Body of pancreas (tissue), 4 donors: Measurements from ENCODE around the gene FAS.

ENCODE experiments used
- POLR2A ChIP-seq, 3 donors: fragments of 450-650 bp; IDR thresholded peaks; one replicate each; pipeline ENCODE4 v1.6.1; 2016; ENCODE audit warnings: antibody characterized with exemption in 3 of 3, mild to moderate bottlenecking in 2 of 3
- TF ChIP-seq, protein P1 (sequence below), 7 experiments: fragments of 450-650 bp in 4 of 7; fragments of 200-600 bp in 3 of 7; sonication (generic) in 3 of 7; IDR thresholded peaks; one replicate each; pipeline ENCODE4 v1.5.1; 2016 to 2019; ENCODE audit warnings: antibody characterized with exemption in 7 of 7

DNA sequence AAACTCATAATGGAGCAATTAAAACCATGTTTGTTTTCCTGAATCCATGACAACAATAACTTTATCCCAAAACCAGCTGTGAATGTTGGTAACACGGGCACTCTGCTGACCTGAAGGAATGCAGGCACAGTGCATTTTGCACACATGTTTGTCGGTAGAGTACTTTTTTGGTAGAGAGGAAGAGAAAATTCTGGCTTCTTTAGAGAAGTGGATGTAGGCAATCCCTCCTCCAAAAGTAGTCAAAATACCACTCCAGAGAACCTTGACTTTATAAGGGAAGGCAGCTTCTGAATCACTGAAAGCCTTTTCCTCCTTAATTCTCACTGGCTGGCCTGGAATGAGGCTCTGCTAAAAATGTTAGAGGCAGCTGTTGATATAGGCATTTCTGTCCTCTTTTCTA, 22.2 kb upstream of the FAS start:
- TF ChIP-seq, protein P1, sequence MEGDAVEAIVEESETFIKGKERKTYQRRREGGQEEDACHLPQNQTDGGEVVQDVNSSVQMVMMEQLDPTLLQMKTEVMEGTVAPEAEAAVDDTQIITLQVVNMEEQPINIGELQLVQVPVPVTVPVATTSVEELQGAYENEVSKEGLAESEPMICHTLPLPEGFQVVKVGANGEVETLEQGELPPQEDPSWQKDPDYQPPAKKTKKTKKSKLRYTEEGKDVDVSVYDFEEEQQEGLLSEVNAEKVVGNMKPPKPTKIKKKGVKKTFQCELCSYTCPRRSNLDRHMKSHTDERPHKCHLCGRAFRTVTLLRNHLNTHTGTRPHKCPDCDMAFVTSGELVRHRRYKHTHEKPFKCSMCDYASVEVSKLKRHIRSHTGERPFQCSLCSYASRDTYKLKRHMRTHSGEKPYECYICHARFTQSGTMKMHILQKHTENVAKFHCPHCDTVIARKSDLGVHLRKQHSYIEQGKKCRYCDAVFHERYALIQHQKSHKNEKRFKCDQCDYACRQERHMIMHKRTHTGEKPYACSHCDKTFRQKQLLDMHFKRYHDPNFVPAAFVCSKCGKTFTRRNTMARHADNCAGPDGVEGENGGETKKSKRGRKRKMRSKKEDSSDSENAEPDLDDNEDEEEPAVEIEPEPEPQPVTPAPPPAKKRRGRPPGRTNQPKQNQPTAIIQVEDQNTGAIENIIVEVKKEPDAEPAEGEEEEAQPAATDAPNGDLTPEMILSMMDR (IDR thresholded peaks at IDR 0.05), result no peak
- TF ChIP-seq POLR2A (IDR thresholded peaks at IDR 0.05), result no peak
